Activated T-cell treated with anti-CD3 and anti-CD28 coated beads, Interleukin-2, amount 50 U/mL, for 4 hours (primary cell): ENCODE measurements around the gene LPGAT1. TPM values are rescaled to one million over a fixed set of nuclear protein-coding genes. Genes with fewer than 3 reads are reported as not detected.

Source experiments
- ATAC-seq, 2 donors: fragments of 200-7000 bp; cut with Tn5 transposase; one replicate each; pipeline ENCODE4 v1.10.0; 2021
- DNase-seq: peaks from one replicate; pipeline ENCODE4 v3.0.0-alpha.2; 2020
- H3K27me3 Mint-ChIP-seq: one replicate; pipeline ENCODE4 v1.8.0; 2021; ENCODE audit warnings: low read depth, mixed read lengths
- H3K36me3 Mint-ChIP-seq: one replicate; pipeline ENCODE4 v1.8.0; 2022; ENCODE audit warnings: mixed read lengths; ENCODE audit not compliant: insufficient read depth
- H3K4me1 Mint-ChIP-seq: one replicate; pipeline ENCODE4 v1.8.0; 2021; ENCODE audit warnings: low read depth, mixed read lengths
- H3K4me3 Mint-ChIP-seq: one replicate; pipeline ENCODE4 v1.8.0; 2021; ENCODE audit warnings: mild to moderate bottlenecking, moderate library complexity, mixed read lengths
- H3K9me3 Mint-ChIP-seq: one replicate; pipeline ENCODE4 v1.8.0; 2021; ENCODE audit warnings: mixed read lengths
- total RNA-seq, 3 donors: library from RNA; stranded (reverse); gene quantifications; one replicate each; pipeline ENCODE4 v1.2.1, GENCODE V29; 2021

The LPGAT1 gene
- total RNA-seq, 3 donors from 2014 or later: 31.7 to 46.9 (median 36.0) TPM

DNA sequence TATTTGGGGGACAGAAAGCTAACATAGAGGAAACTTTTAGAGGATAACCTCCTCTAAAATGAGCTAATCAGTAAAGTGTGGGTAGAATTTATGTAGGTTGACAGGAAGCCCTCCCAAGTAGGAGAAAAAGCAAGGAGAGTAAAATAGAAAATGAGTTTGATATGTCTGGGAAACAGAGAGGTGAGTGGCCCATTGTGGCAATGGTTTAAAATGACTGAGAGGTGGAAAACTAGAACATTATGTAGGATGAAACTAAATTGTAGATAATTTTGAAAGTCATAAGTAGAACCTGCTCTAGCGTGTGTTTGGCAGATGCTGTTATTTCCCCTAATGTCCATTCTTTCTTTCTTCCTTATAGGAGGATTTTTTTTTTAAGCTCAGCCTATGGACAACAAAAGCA, 8.5 kb upstream of the LPGAT1 start:
- peak overlapping the region; percentile 45 for H3K4me3 Mint-ChIP-seq
- peaks cover 33% of the 10 kb centered on the region for H3K4me1 Mint-ChIP-seq
- no peaks in the 10 kb centered on the region for H3K9me3 Mint-ChIP-seq

DNA sequence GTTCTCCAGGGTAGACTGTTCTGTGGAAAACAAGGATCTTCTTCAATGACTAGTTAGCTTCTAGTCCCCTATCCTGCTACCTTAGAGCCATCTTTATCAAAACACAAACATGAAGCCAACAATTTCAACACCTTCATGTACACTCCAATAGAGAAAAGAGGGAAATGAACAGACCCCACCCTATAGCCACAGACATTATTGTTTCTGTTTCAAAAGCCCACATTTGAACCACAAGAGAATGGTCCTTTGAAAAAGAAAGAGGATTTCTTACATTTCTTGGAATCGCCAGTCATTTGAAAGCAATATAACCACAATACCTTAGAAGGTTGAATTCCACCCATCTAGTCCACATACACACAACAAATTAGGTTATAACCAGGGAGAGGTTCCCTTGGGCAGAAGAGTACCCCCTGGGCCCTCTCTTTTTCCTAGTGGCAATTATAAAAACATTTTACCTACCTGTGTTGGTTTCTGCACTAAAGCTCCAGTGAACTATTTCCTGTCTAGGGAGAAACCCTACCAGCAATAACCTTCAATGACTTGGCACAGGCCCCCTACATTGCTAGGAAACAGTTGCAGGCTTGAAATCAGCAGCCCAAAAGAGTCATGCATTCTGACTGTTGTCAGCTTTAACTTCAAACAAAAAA, 2.7 kb upstream of the LPGAT1 start:
- Mint-ChIP-seq H3K4me3 (peak overlapping the region; percentile 31), H3K9me3 (no peaks in the 10 kb centered on the region), H3K27me3 (no peaks in the 10 kb centered on the region), H3K36me3 (no peaks in the 10 kb centered on the region), H3K4me1 (peaks cover 50% of the 10 kb centered on the region)
- ATAC-seq (peak in 1 of 2 donors; percentile 19), DNase-seq (no peak)

More for the DNA sequence above, 8.5 kb upstream of the LPGAT1 start:
- DNase-seq: no peak
- ATAC-seq: peak in 1 of 2 donors; percentile 51
- Mint-ChIP-seq H3K36me3 (no peaks in the 10 kb centered on the region), H3K27me3 (no peaks in the 10 kb centered on the region)

DNA sequence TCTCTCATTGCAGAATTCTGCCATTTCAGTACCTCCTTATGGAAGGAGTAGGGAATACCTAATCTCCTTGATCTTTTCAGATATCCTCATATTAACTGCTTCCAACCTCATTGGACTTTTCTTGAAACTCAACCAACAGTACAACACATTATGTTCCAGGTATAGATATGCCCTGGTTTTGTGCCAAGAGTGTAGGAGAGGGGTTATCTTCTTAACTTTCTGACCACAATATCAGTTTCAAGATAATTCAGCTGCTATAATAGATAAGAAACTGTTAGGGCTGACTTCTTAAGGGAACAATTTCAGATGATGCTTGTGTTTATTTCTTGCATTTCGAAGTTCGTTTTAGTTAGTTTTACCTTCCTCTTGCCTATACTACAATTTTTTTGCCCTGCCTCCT, 2.1 kb upstream of the LPGAT1 start:
- no peaks in the 10 kb centered on the region for H3K27me3 Mint-ChIP-seq
- H3K4me1 Mint-ChIP-seq: peaks cover 54% of the 10 kb centered on the region
- ATAC-seq: no peak
- peak overlapping the region; percentile 31 for H3K4me3 Mint-ChIP-seq
- no peaks in the 10 kb centered on the region for H3K36me3 Mint-ChIP-seq
- no peaks in the 10 kb centered on the region for H3K9me3 Mint-ChIP-seq
- no peak for DNase-seq

DNA sequence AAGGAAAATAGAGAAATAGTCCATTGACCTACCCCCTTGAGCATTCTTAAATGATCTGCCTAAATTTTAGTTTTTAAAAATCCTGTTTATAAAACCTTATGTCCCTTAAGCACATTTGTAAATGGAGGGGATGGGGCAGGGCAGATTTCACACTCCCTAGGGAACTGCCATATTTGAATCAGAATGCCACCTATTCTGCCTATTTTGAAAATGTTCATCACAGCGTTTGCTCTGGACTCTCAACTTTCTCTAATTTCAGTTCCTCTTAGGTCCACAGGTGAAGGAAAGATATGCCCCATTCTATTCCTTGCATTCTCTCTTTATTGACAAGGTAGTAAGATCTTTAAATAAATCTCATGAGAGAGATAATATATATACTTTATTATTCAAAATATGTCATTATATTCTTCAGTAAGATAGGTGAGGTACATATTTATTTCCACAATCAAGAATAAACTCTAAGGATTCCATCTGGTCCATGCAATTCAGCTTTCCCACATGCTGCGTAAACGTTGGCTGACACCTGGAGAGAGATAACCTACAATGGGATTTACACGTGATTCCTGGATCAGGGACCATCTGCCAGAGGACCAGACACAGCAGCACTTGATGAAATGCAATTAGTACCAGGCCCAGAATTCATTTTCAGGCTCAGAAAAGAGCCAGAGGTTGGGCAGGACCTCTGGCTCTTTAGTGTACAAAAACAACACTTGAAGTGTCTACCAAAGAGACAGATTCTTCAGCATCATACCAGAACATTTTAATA, 1.2 kb upstream of the LPGAT1 start:
- Mint-ChIP-seq H3K4me1 (peaks cover 60% of the 10 kb centered on the region), H3K27me3 (no peaks in the 10 kb centered on the region), H3K36me3 (no peaks in the 10 kb centered on the region), H3K9me3 (no peaks in the 10 kb centered on the region), H3K4me3 (peak overlapping the region; percentile 84)
- DNase-seq (no peak), ATAC-seq (no peak)

DNA sequence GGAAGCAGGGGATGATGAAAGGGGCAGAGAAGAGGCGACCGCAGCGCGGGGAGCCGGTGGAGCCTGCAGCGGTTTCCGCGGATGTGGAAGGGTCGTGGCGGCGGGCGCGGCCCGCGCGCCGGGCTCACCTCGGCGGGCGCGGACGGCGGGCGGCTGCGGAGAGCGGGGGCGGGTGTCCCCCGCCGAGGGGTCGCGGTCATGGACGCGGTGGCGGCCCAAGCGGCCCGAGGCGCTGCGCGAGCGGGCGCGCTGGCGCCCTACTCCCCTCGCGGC, 572 bp downstream of the LPGAT1 start:
- DNase-seq: no peak

DNA sequence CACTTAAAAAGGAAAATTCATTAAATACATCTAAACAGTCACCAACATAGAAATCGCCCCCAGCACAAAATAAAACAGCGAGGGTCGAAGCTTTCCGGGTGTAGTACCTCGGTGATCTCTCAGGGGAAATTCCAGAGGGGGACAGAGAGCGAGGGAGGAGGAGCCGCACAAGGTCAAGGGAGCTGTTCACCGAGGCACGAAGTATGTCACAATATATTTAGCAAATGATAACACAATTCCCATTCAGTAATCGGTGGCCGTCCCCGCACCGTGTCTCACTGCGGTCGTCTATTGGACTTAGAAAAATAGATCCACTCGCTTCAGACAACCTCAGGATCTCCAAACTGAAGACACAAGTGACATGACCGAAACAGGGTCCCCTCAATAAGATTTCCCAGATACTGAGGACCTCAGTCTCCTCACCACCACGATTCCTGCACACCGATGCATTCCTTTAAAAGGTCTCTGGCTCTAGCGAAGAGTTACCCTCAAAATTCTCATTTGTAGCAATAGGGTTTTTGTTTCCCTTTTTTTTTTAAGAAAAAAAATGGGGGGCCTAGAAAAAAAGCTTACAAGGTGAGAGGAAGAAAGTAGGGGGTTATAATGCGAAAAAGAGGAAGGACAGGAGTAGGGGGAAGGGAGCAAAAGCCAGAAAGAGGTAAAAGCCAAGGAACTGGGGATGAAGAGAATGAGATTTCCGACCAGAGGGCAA, 1.1 kb downstream of the LPGAT1 start:
- peaks cover 60% of the 10 kb centered on the region for H3K4me1 Mint-ChIP-seq
- H3K36me3 Mint-ChIP-seq: peaks cover 2% of the 10 kb centered on the region
- H3K4me3 Mint-ChIP-seq: peak overlapping the region; percentile 88
- H3K9me3 Mint-ChIP-seq: no peaks in the 10 kb centered on the region
- DNase-seq (no peak), ATAC-seq (no peak)
- H3K27me3 Mint-ChIP-seq: no peaks in the 10 kb centered on the region

More for the DNA sequence above, 572 bp downstream of the LPGAT1 start:
- H3K9me3 Mint-ChIP-seq: no peaks in the 10 kb centered on the region
- ATAC-seq: peak; percentile 19 to 24
- H3K27me3 Mint-ChIP-seq: no peaks in the 10 kb centered on the region
- H3K4me1 Mint-ChIP-seq: peaks cover 62% of the 10 kb centered on the region
- H3K4me3 Mint-ChIP-seq: peak overlapping the region; percentile 88
- H3K36me3 Mint-ChIP-seq: peaks cover 2% of the 10 kb centered on the region

DNA sequence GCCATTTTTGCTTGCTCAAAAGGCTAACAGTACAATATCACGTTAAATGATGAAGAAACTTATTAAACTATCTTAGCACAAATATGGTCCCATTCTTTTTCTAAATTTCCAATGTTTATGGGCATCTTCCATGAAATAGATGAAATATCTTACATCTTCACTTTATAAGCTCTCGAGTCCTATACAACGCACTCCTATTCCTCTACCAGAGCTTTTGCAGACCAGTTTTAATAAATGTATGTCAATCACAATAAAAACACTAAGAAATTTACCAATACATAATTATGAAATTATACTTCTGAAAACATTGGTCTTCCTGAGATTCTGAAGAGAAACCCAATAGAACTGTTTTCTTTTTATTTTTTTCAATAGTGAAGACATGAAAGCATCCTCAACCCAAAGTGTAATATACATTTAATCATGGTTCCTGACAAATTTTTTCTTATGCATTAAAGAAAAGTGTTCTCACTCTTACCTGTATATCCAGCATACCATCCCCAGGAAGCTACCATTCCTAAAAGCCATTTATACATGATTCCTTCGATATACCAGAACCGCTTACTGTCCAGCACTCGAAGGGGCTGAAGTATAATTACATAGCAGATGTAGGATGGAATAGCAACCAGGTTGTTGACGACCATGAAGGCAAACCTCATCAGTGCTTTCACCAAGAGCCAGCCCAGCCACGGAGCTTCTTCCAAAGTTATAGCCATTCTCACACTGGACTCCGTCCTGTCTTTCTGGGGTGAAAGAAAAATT, 1.8 kb downstream of the LPGAT1 start:
- H3K4me3 Mint-ChIP-seq: peak overlapping the region; percentile 88
- H3K36me3 Mint-ChIP-seq: peaks cover 6% of the 10 kb centered on the region
- ATAC-seq: no peak
- no peaks in the 10 kb centered on the region for H3K27me3 Mint-ChIP-seq
- no peak for DNase-seq
- H3K4me1 Mint-ChIP-seq: peaks cover 53% of the 10 kb centered on the region
- no peaks in the 10 kb centered on the region for H3K9me3 Mint-ChIP-seq

DNA sequence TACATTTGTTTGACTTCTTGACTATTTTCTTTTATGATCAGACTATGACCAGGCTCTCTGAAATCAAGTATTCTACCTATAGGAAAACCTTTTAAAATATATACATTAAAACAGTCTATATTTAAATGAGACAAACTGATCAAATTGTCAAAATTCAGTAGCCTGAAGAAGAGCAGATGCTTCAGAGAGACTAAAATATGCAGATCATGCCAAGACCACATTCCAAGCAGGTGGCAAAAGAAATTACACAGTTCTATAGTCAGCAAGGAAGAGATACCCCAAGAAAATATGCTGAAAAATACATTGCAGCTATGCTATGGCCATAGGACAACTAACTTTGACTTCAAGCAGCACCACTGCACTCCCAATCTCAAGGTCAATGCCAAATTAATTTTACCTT, 3.5 kb downstream of the LPGAT1 start:
- H3K4me3 Mint-ChIP-seq: no peak overlapping the region
- no peaks in the 10 kb centered on the region for H3K27me3 Mint-ChIP-seq
- ATAC-seq: no peak
- H3K36me3 Mint-ChIP-seq: peaks cover 6% of the 10 kb centered on the region
- H3K9me3 Mint-ChIP-seq: no peaks in the 10 kb centered on the region
- DNase-seq: no peak
- H3K4me1 Mint-ChIP-seq: peaks cover 37% of the 10 kb centered on the region

DNA sequence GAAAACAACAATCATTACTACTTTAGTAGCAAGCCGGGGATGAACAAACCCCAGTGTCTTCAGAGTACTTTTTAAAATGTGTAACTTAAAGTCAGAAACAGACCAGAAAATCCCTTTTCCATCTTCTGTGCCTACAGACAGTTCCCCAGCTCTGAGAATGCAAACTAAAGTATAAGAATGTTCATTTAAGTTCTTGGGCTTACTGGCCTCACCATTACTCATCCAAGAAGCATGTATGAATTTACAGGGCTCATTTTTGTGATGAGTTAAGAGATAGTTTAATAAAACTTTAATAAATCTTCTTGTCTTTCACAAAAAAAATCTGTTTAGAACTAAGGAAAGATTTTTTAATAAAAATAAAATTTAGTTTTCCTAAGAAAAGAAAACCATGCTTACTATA, 4.6 kb downstream of the LPGAT1 start:
- H3K27me3 Mint-ChIP-seq: no peaks in the 10 kb centered on the region
- H3K4me1 Mint-ChIP-seq: peaks cover 32% of the 10 kb centered on the region
- no peaks in the 10 kb centered on the region for H3K9me3 Mint-ChIP-seq
- H3K4me3 Mint-ChIP-seq: no peak overlapping the region
- DNase-seq: no peak
- no peak for ATAC-seq
- H3K36me3 Mint-ChIP-seq: peaks cover 9% of the 10 kb centered on the region

DNA sequence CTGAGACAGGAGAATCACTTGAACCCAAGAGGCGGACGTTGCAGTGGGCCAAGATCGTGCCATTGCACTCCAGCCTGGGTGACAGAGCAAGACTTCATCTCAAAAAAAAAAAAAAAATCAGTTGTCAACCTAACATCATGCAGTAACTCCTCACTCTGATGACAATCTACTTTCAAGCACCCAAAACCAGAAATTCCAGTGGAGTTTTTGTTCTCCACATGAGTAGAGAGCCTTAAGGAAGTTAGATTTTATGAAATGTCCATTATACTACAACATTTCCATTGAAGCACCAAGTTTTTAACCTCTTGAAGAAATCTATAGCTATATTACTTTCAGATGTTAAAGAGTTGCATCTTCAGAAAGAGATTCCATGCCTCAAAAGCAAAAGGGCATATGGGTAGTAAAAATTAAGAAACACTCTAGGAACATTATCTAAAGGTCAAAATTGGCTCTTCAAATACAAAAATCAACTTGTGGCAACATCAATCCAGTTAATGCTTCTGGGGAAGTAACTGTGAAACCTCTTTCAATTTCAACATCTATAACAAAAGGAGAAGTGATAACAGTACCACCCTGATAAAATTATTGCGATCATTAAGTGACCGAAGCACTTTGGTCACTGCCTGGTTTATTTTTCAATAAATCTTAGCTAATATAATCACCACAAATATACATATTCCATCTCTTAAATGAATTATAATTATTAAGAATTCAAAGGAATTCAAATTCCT, 7.7 kb downstream of the LPGAT1 start:
- no peak overlapping the region for H3K4me3 Mint-ChIP-seq
- DNase-seq: no peak
- peaks cover 19% of the 10 kb centered on the region for H3K36me3 Mint-ChIP-seq
- H3K4me1 Mint-ChIP-seq: peaks cover 14% of the 10 kb centered on the region
- H3K9me3 Mint-ChIP-seq: no peaks in the 10 kb centered on the region
- no peak for ATAC-seq
- H3K27me3 Mint-ChIP-seq: no peaks in the 10 kb centered on the region

DNA sequence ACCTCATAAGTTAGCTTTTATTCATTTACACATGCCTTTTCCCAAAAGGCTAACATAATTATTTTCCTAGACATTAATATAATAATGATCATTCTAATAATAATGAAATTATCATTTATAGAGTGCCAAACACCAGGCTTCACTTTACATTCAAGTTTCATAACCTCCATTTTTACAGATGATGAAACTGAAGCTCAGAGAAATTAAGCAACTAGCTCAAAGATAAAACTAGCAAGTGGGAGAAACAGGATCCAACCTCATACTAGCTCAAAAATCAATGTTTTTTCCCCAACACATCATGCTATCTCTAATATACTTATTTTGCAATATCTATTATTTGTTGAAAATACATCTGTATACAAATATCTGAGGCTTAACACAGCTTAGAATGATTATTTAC, 14.0 kb downstream of the LPGAT1 start:
- ATAC-seq (no peak), DNase-seq (no peak)
- no peaks in the 10 kb centered on the region for H3K9me3 Mint-ChIP-seq
- no peak overlapping the region for H3K4me3 Mint-ChIP-seq
- H3K36me3 Mint-ChIP-seq: peaks cover 18% of the 10 kb centered on the region
- H3K4me1 Mint-ChIP-seq: peaks cover 4% of the 10 kb centered on the region
- H3K27me3 Mint-ChIP-seq: no peaks in the 10 kb centered on the region

DNA sequence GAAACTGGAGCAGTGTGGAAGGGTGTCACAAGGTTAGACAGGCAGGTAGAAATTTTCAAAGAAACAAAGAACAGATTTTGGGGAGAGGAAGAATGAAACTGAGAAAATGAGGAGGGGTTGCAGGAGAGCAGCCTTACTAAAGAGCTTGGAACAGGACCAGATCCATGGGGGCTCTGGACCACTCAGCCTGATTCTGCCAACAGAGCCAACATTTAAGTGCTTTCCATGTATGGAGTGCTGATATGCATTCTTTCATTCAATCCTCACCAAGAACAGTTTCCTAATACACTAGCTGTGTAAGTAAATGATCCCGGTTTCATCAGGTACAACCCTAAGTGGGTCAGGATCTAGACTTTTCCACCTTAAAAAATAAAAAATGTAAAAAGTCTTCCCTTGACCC, 16.2 kb downstream of the LPGAT1 start:
- H3K4me3 Mint-ChIP-seq: no peak overlapping the region

DNA sequence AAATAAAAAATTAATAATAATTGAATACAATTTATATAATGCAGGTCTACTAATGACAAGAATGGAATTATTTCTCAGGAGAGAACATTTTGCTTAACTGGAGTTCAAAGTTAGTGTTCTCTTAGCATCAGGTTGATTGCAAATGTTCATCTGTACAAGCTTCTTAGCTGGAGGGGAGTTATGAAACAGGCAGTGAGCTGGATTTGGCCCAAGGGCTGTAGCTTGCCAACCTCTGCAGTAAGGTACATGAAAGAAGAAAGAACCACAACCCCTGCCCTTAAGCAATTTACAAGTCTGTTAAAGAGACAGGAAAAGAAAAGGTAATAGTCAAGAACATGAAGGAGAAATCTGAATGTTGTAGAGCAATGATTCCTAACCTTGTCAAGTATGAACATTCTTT, 17.0 kb downstream of the LPGAT1 start:
- H3K4me3 Mint-ChIP-seq: no peak overlapping the region
- H3K27me3 Mint-ChIP-seq: no peaks in the 10 kb centered on the region
- H3K36me3 Mint-ChIP-seq: peaks cover 27% of the 10 kb centered on the region
- DNase-seq (no peak), ATAC-seq (no peak)
- H3K4me1 Mint-ChIP-seq: peaks cover 3% of the 10 kb centered on the region
- peaks cover 7% of the 10 kb centered on the region for H3K9me3 Mint-ChIP-seq

More for the DNA sequence above, 16.2 kb downstream of the LPGAT1 start:
- H3K4me1 Mint-ChIP-seq: peaks cover 3% of the 10 kb centered on the region
- peaks cover 26% of the 10 kb centered on the region for H3K36me3 Mint-ChIP-seq
- DNase-seq (no peak), ATAC-seq (no peak)
- peaks cover 7% of the 10 kb centered on the region for H3K9me3 Mint-ChIP-seq
- no peaks in the 10 kb centered on the region for H3K27me3 Mint-ChIP-seq

DNA sequence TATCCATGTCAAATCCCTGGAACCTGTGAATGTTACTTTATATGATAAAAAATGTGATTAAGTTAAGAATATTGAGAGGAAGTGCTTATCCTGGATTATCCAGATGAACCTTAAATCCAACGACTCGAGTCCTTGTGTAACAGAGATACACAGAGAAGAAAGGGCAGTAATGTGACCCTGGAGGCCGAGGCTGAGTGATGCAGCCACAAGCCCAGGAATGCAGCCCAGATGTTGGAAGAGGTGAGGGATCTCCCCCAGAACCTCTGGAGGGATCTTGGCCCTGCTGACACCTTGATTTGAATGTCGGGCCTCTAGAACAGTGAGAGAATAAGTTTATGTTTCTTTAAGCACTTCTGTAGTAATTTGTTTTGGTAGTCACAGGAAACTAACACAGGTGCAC, 18.0 kb downstream of the LPGAT1 start:
- ATAC-seq (no peak), DNase-seq (no peak)
- Mint-ChIP-seq H3K4me3 (no peak overlapping the region), H3K36me3 (peaks cover 31% of the 10 kb centered on the region), H3K27me3 (no peaks in the 10 kb centered on the region), H3K9me3 (peaks cover 7% of the 10 kb centered on the region), H3K4me1 (peaks cover 3% of the 10 kb centered on the region)
